ENCODE results near the gene MAST3.
A peak's percentile ranks its signal among the peaks of the same experiment; 100 is the strongest.

MAST3 gene

DNA sequence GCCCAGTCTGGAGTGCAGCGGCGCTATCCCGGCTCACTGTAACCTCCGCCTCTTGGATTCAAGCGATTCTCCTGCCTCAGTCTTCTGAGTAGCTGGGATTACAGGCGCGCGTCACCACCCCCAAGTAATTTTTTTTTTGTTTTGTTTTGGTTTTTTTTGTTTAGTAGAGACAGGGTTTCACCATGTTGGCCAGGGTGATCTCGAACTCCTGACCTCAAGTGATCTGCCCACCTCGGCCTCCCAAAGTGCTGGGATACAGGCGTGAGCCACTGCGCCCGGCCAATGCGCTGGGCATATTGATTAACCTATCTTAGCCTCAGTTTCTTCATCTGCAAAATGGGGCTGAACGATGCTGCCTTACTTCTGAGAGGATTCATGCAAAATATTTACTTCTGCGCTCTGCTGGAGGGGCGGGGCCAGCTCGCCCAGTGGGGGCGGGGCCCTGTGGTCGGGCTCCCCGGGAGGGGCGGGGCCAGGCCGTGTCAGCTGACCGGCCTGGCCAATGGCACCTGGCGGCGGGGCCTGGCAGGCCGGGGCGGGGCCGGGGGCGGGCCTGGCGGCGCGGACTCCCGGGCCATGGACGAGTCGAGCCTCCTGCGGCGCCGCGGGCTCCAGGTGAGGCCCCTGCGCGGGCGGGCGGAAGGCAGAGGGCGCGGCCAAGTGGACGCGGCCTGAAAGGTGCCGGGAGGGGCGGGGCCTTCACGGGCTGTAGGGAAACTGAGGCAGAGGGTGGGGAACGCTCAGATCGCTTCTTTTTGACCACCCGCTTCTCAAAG lies at the start of gene MAST3:
MAST3 (plus strand) TSS at position 562 of the 776 bp plus-strand sequence; CDS start at position 577, 15 bp downstream.
- peak; percentile 91 for DNase-seq (ENCODE audit: low spot score)

DNA sequence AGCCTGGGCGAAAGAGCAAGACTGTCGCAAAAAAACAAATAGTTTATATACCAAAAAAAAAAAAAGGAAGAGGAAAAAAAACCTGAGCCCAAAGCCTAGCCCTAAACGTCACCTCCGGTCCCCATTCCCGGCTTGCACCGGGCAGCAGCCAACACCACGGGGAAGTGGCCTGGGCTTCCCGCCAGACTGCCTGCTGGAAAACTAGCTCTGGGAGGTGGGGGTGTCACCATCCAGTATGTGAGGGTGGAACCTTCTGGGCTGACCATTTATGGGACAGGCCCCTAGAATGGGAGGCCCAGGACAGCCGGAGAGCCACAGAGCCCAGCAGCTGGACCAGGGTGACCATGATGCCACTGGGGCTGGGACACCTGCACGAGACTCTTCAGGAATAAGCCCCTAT lies 48.2 kb upstream of the MAST3 start:
- DNase-seq (ENCODE audit: low spot score): no peak

DNA sequence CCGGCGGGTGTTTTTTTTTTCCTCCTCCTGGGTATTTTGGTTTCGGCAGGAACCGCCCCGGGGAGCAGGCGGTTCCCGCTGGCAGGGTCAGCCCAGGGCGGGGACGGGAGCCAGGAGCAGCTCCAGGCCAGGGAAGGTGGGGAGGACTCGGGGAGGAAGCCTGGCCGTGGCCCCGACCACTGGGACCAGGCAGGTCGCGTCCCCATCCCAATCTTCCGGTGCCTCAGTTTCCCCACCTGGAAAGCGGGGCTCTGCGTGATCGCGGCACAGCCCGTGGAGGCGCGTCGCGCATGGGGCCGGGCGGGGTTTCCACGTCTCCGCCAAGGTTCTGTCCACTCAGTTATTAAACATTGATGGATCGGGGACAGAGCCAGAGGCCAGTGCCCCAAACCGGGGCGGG lies 45.7 kb upstream of the MAST3 start:
- no peak for DNase-seq (ENCODE audit: low spot score)

DNA sequence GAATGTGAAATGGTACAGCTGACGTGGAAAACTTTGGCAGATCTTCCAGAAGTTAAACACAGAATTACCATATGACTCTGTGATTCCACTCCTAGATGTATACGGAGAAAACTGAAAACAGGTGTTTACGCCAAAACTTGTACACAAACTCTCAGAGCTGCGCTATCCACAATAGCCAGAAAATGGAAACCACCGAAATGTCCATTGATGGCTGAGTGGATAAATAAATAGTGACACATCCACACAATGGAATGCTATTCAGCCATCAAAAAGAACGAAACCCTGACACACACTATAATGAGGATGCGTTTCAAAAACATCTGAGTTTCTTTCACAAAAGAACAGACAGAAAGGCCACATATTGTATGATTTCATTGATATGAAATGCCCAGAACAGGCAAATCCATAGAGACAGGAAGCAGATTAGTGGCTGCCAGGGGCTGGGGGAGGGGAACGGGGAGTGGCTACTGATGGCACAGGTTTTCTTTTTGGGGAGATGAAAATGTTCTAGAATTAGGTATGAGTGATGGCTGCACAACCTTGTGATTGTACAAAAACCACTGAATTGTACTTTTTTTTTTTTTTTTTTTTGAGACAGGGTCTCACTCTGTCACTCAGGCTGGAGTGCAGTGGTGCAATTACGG lies 43.9 kb upstream of the MAST3 start:
- DNase-seq (ENCODE audit: low spot score): no peak

DNA sequence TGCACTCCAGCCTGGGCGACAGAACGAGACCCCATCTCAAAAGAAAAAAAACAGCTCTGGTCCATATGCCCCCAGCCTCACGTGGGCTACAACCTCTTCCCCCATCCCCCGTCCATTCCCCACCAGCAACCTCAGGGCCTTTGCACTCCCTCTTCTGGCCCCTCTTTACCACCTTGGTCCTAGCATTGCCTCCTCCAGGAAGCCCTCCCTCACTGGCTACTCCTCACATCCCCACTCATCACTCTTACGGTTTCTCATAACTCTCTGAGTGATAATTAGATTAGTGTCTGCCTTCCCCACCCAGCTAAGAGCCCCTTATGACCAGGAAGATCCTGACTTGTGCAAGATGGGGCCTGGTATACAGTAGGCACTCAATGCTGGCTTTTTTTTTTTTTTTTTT lies 41.6 kb upstream of the MAST3 start:
- DNase-seq (ENCODE audit: low spot score): no peak

DNA sequence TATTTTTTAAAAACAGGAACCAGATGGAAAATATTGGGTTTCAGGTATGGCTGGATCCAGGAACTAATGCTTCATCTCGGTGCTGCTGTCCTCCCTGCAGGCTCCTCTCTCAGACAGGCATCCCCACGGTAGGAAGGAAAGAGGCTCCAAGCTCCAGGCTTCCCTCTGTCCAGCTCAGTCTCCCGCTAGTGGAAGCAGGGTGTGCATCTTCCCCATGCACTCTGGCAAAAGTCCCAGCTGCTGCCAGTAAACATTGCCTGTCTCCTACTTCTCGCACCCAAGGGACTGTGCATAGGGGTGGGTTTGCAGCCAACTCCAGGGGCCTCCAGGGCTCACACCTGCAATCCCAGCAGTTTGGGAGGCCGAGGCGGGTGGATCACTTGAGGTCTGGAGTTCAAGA lies 40.0 kb upstream of the MAST3 start:
- DNase-seq (ENCODE audit: low spot score): no peak

DNA sequence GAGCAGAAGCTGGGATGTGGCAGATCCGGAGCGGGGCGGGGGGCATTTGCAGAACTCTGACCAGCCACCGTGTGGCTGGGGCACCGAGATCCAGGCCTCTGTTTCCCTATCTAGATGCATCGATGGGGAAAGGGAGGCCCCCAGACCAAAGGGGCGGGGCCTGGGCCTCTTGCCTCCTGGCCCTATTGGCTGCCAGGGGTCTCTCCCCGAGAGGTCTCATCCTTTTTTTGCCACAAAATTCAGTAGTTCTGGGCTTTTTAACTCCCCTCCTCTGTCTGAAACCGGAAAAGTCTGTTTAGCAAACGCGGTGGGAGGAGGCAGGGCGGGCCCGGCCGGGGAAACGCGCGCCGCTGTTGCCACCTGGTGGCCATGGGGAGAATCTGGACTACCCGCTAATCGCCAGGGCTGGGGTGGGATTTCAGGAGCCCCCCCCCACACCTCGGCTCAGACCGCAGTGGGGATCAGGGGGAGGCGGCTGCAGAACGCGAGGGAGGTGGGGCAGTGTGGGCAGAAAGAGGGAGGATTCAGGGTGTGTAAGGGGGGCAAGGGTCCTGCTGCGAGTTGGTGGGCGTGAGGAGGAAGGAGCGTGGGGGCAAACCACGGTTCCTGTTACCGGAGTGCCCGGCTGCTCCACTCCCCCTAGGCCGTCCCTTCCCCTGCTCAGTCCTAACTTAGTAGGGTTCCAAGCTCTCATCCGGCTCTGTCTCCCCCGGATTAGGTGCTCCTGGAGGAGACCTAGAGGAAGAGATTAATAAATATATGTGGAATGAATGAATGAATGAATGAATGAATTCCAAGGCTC lies 39.2 kb upstream of the MAST3 start:
- DNase-seq (ENCODE audit: low spot score): peak; percentile 80

DNA sequence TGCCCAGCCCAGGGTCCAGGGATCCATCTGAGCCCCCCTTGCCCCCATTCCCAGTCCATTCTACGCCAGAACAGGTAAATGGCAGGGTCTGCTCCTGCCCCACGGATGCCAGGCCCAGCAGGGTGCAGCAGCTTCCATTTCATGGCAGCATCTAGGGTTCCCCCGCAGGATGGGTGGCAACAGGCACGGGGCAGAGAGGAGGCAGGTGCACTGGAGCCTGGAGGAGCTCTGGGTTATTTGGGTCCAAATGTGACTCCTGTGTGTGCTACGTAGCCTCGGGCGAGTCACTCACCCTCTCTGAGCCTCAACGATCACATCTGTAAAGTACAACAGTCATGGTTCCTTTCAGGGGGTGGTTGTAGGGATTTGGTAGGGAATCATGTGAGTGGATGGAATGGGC lies 38.3 kb upstream of the MAST3 start:
- DNase-seq (ENCODE audit: low spot score): no peak

DNA sequence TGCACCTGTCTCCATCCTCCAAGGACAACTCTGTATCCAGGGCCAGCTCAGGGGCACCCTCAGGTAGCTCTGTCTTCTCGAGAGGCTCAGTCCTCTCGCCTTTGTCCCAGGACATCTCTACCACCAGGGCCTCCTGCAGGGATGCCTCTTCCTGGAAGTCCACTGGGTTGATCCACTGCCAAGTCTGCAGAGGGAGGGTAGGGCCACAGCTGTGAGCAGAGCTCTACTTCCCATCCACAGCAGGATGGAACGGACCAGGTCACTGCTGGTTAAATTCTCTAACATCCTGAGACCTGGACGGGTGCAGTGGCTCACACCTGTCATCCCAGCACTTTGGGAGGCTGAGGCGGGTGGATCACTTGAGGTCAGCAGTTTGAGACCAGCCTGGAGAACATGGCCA lies 37.7 kb upstream of the MAST3 start:
- no peak for DNase-seq (ENCODE audit: low spot score)

DNA sequence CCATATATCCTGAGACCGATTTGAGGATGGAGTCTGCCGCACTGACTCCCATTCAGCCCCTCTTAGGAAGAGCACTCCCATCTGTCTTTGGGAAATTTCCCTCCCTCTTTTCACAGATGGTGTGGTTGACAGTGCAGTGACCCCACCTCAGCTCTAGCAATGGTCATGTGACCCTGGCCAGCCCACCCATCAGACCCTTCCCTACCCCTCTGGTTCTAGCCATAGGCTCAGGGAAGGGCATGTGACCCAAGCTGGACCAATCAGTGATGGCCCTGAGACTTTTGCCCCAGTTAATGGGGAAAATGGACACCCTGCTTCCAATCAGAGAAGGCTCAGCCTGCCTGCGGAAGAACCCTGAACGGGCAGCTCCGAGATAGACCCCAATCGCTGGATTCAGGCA lies 37.1 kb upstream of the MAST3 start:
- DNase-seq (ENCODE audit: low spot score): no peak

DNA sequence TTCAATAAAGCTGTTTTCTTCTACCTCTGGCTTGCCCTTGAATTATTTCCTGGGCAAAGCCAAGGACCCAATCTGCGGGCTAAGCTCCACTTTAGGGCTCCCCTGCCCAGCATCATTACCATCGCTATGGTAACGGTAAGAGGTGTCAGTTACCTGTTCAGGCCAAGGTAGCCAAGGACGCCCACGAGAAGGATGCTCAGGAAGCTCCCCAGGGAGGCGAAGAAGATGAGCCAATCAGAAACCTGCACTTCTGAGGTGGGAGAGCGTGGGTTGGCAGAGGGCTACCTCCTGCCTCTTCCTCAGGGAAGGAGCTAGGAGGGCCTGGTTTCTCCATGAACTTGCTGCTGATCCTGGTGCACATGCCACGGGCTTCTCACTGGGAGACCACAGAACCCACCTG lies 35.5 kb upstream of the MAST3 start:
- no peak for DNase-seq (ENCODE audit: low spot score)

DNA sequence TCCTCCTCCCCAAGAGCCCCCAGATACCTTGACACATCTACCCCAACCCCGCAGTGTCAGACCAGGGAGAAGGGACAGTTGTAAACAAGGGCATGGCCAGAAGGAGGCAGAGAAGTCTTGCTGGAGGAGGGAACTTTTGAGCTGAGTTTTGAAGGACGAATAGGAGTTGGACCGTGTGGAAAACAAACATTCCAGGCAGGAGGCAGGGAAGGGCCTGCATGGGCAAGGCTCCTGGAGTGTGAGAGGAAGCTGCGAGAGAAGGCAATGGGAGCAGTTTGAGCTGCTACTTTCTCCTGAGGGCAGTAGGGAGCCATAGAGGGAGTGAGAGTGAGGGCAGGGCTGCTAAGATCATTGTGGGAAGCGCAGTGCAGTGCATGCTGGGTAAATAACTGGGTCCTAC lies 34.1 kb upstream of the MAST3 start:
- no peak for DNase-seq (ENCODE audit: low spot score)

DNA sequence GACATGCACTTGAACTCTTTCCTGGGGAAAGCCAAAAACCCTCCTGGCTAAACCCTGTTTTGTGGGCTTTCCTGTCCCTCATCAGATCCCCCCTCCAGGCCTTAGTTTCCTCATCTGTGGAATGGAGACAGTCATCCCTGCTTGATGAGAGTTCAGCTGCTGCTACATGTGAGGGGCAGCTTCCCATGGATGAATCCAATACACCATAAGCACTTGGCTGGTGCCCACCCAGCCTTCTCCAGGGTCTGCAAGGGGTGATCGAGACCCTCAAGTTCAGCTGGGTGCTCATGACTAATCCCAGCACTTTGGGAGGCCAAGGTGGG lies 32.4 kb upstream of the MAST3 start:
- no peak for DNase-seq (ENCODE audit: low spot score)

DNA sequence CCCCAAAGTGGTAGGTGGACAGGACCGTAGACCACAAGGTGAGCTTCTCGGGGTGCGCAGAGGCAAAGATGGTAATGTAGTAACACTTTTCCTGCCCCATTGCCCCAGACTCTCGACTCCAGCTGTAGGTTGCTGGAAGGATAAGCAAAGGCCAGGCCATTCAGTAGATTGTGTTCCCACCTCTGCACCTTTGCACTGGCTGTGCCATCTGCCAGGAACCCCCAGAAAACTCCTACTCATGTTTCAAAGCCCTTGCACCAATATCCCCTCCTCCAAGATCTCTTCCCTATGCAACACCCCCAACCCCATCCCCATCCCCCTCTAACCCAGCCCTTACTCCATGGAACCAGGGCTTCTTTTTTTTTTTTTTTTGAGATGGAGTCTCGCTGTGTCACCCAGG lies 29.2 kb upstream of the MAST3 start:
- no peak for DNase-seq (ENCODE audit: low spot score)

DNA sequence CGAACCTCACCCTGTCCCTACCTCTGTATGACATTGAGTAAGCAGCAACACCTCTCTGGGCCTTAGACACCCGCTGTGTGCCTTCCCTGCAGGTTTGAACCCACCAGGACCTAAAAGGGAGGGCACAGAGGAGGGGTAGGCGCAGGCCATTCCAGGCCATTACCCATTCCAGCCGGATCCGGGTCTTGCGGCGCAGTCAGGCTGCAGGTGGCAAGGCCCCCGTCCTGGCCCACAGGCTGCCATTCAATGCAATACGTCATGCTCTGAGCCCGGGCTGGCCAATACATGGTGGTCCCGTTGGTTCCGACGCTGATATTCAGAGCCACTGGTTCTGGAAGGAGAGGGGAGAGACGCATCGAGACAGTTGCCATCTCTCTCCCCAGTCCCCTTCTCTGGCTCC lies 28.2 kb upstream of the MAST3 start:
- no peak for DNase-seq (ENCODE audit: low spot score)

DNA sequence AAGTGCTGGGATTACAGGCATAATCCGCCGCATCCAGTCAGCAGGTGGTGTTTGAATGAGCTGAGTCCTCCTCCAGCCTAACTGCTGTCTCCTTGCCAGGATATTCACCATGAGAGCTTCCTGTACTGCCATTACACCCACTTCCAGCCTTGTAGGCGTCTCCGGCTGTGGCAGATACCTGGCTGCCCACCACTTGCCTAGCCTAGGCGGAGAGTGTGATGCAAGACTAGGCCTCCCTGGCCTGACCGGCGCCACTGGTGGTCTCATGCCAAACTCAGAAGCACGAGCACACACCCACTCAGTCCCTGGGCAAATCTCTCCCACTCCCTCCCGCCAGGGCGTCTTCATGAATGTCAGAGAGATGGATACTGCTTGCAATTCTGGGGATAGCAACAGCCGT lies 27.4 kb upstream of the MAST3 start:
- DNase-seq (ENCODE audit: low spot score): no peak

DNA sequence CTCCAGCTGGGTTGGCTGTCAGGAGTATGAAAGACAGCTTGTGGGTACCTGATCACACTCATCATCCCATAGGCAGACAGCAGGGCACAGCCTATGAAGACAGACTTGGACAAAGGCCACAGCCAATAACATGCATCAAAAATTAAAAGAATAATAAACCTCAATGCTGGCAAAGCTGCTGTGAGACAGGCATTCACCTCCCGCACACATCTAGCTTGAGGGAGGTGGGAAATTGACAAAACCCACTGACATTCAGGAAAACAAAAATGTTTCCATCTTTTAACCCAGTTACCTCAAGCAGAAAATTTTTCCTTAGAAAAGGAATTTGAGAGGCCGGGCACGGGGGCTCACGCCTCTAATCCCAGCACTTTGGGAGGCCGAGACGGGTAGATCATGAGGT lies 25.2 kb upstream of the MAST3 start:
- no peak for DNase-seq (ENCODE audit: low spot score)

DNA sequence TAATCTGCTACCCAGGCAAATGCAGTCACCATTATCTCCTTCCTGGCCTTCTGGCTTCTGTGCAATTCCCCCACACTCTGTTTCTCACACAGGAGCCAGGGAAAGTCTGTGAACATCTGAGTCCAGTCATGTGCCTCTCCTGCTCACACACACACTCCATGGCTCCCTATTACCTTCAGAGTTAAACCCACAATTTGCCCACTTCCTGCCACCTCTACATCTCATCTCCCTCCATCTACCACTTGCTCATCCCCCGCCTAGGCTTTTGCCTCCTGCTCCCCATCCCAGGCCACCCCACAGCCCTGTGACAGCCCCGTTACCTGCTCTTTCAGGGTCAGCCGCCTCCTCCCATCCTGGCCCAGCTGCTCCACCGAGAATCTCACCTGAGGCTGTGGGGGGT lies 24.4 kb upstream of the MAST3 start:
- no peak for DNase-seq (ENCODE audit: low spot score)

DNA sequence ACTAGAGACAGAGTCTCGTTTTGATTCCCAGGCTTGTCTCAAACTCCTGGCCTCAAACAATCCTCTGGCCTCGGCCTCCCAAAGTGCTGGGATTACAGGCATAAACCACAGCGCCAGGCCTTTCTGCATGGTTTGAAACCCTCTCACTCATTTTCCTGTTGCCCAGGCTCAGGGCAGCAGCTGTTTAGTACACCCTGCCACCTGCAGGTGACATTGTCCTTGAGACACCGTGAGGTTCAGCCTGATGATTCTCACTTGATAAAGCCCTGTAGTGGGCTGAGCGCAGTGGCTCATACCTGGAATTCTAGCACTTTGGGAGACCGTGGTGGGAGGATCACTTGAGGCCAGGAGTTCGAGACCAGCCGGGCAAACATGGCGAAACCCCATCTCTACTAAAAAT lies 23.4 kb upstream of the MAST3 start:
- no peak for DNase-seq (ENCODE audit: low spot score)

DNA sequence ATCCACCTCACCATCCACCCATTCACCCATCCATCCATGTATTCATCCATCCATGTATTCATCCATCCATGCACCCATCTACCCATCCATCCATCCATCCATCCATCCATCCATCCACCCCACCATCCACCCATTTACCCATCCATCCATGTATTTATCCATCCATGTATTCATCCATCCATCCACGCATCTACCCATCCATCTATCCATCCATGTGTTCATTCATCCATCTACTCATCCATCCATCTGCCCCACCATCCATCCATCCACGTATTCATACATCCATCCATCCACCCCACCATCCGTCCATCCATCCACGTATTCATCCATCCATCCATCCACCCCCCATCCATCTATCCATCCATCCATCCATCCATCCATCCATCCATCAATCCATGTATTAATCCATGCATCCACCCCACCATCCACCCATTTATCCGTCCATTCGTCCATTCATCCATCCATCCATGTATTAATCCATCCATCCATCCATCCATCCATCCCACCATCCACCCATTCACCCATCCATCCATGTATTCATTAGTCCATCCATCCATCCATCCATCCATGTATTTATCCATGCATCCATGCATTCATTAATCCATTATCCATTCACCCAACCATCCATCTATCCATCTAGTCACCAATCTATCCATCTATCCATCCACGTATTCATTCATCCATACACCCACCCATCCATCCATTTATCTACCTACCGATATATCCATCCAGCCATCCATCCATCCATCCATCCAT lies 13.5 kb upstream of the MAST3 start:
- no peak for DNase-seq (ENCODE audit: low spot score)

DNA sequence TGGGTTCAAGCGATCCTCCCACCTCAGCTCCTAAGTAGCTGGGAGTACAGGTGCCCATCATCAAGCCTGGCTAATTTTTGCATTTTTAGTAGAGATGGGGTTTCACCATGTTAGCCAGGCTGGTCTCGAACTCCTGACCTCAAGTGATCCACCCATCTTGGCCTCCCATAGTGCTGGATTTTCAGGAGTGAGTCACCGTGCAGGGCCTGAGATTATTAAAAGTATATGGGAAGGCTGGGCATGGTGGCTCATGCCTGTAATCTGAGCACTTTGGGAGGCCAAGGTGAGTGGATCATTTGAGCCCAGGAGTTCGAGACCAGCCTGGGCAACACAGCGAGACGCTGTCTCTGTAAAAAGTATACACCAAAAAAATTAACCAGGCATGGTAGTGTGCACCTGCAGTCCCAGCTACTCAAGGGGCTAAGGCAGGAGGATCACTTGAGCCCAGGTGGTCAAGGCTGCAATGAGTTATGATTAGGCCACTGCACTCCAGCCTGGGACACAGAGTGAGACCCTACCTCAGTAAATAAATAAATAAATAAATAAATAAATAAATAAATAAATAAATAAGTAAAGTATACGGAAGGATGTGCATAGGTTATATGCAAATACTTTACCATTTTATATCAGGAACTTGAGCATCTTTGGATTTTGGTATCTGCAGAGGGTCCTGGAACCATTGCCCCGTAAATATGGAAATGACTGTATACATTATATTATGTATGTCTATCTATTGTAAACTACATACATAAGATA lies 11.7 kb upstream of the MAST3 start:
- no peak for DNase-seq (ENCODE audit: low spot score)

DNA sequence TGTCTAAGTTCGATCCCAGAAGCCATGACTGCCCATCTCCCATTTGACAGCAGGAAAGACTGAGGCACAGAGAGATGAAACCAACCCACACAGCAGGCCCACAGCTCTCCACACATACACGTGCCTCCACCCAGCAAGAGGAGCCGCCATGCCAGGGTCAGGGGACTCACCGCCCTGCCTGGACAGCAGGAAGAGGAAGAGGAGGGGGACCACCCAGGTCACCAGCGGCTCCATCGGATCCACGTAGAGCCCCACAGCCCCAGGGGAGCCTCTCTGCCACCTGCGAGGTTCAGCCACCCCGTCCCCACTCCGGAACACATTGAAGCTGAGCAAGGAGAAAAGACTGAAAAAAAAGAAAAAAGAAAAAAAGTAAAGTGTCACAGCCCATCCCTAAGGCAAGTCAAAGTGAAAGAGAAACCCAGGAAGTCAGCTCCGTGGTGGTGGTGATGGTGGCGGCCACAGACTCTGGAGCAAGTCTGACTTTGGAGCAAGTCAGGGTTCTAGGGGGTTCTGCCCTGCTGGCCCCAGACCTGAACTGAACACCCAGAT lies 10.9 kb upstream of the MAST3 start, which contains the start of gene IL12RB1:
IL12RB1 (minus strand) TSS at position 345 of the 549 bp plus-strand sequence; CDS start at position 234, 111 bp downstream.
- DNase-seq (ENCODE audit: low spot score): peak; percentile 84

Data from activated CD4-positive, alpha-beta T cell treated with anti-CD3 and anti-CD28 coated beads, Interleukin-2, Interleukin-4, amounts not matched to agents 100 ng/mL and 50 ng/mL, durations not matched to agents 16 hours and 8 hours (primary cell).